Smooth muscle cell (in vitro differentiated cells): Measurements from ENCODE around the gene ALG6. TPM values are rescaled to one million over a fixed set of nuclear protein-coding genes. Genes with fewer than 3 reads are reported as not detected.

Experiments used
- DNase-seq: peaks from one replicate; lab custom pipeline; 2025; ENCODE audit not compliant: unreplicated experiment; lab: John Stamatoyannopoulos, UW
- H2AFZ ChIP-seq: fragments of 200-600 bp; sonication (generic); 2 replicates; pipeline ENCODE4 v1.6.0; 2016; ENCODE audit warnings: antibody characterized with exemption, low read depth, mild to moderate bottlenecking
- H3F3A ChIP-seq: fragments of 200-600 bp; sonication (generic); 2 replicates; pipeline ENCODE4 v1.6.0; 2017; ENCODE audit warnings: antibody characterized with exemption, low read depth
- H3K27ac ChIP-seq: fragments of 200-600 bp; sonication (generic); 2 replicates; pipeline ENCODE4 v1.5.1; 2016; ENCODE audit warnings: low read depth, mild to moderate bottlenecking
- H3K27me3 ChIP-seq: fragments of 200-600 bp; sonication (generic); 2 replicates; pipeline ENCODE4 v1.6.1; 2016; ENCODE audit warnings: low read depth, mild to moderate bottlenecking
- H3K36me3 ChIP-seq: fragments of 200-600 bp; sonication (generic); 2 replicates; pipeline ENCODE4 v1.5.1; 2016; ENCODE audit warnings: low read depth
- H3K4me1 ChIP-seq: fragments of 200-600 bp; sonication (generic); 2 replicates; pipeline ENCODE4 v1.5.1; 2016; ENCODE audit warnings: low read depth
- H3K4me2 ChIP-seq: fragments of 200-600 bp; sonication (generic); 2 replicates; pipeline ENCODE4 v1.6.0; 2016; ENCODE audit warnings: mild to moderate bottlenecking
- H3K4me3 ChIP-seq: fragments of 200-600 bp; sonication (generic); 2 replicates; pipeline ENCODE4 v1.5.1; 2016; ENCODE audit warnings: mild to moderate bottlenecking
- H3K79me2 ChIP-seq: fragments of 200-600 bp; sonication (generic); 2 replicates; pipeline ENCODE4 v1.6.0; 2016; ENCODE audit warnings: low read depth, mild to moderate bottlenecking
- H3K9ac ChIP-seq: fragments of 200-600 bp; sonication (generic); 2 replicates; pipeline ENCODE4 v1.6.0; 2016; ENCODE audit warnings: low read depth
- H3K9me3 ChIP-seq: fragments of 200-600 bp; sonication (generic); replicated peaks from 2 replicates; pipeline ENCODE4 v1.5.1; 2016; ENCODE audit warnings: low read depth
- H4K20me1 ChIP-seq: fragments of 200-600 bp; sonication (generic); 2 replicates; pipeline ENCODE4 v1.6.0; 2016; ENCODE audit warnings: low read depth
- WGBS: methylation state at CpG from one replicate; pipeline ENCODE4 v1.1.7; 2016; ENCODE audit warnings: low lambda C conversion rate; 5-methylcytosine and 5-hydroxymethylcytosine counted together
- polyA plus RNA-seq: library from polyadenylated mRNA; unstranded; fragments of >200 nt; fragmentation: Nextera tagmentation; extraction: Ambion mirVana; gene quantifications from 2 replicates; pipeline ENCODE4 v1.2.1, GENCODE V29; 2016
- total RNA-seq: library from RNA; depleted of rRNA; stranded (reverse); fragments of >200 nt; gene quantifications from 2 replicates; pipeline ENCODE4 v1.2.3, GENCODE V29; 2014
- TF ChIP-seq, protein P1 (sequence below): fragments of 200-600 bp; sonication (generic); IDR thresholded peaks from 2 replicates; pipeline ENCODE4 v1.5.1; 2017; ENCODE audit warnings: borderline replicate concordance, mild to moderate bottlenecking, antibody characterized with exemption; ENCODE audit not compliant: insufficient read depth, poor library complexity, severe bottlenecking

Gene ALG6
- total and polyA plus RNA-seq, 2 experiments from 2014 or later, result 11.9 to 20.6 TPM

DNA sequence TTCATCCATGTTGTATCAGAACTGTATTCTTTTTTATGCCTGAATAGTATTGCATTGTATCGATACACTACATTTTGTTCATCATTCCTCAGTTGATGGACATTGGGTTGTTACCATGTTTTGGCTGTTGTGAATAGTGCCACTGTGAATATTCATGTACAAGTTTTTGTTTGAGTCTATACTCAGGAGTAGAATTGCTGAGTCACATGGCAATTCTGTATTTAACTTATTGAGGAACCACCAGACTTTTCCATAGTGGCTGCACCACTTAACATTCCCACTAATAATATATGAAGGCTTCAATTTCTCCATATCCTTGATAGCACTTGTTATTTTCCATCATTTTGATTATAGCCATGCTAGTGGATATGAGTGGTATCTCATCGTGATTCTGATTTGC is 56.2 kb downstream of the ALG6 start:
- TF ChIP-seq, protein P1, sequence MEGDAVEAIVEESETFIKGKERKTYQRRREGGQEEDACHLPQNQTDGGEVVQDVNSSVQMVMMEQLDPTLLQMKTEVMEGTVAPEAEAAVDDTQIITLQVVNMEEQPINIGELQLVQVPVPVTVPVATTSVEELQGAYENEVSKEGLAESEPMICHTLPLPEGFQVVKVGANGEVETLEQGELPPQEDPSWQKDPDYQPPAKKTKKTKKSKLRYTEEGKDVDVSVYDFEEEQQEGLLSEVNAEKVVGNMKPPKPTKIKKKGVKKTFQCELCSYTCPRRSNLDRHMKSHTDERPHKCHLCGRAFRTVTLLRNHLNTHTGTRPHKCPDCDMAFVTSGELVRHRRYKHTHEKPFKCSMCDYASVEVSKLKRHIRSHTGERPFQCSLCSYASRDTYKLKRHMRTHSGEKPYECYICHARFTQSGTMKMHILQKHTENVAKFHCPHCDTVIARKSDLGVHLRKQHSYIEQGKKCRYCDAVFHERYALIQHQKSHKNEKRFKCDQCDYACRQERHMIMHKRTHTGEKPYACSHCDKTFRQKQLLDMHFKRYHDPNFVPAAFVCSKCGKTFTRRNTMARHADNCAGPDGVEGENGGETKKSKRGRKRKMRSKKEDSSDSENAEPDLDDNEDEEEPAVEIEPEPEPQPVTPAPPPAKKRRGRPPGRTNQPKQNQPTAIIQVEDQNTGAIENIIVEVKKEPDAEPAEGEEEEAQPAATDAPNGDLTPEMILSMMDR, result no peak
- H2AFZ ChIP-seq, result no peak overlapping the region
- no peaks in the 10 kb centered on the region for H4K20me1 ChIP-seq
- no peak overlapping the region for H3K27ac ChIP-seq
- no peak overlapping the region for H3K4me2 ChIP-seq
- H3K4me1 ChIP-seq, result no peaks in the 10 kb centered on the region
- WGBS, result 92% methylated on average over 2 of the region's 2 CpGs
- no peaks in the 10 kb centered on the region for H3K36me3 ChIP-seq
- H3K79me2 ChIP-seq, result no peaks in the 10 kb centered on the region
- no peaks in the 10 kb centered on the region for H3K9me3 ChIP-seq
- H3K9ac ChIP-seq, result no peak overlapping the region
- no peak for DNase-seq
- H3K4me3 ChIP-seq, result no peak overlapping the region
- H3K27me3 ChIP-seq, result no peaks in the 10 kb centered on the region
- no peaks in the 10 kb centered on the region for H3F3A ChIP-seq

- TF ChIP-seq, protein P1, result no peak
- no peak overlapping the region for H3K4me3 ChIP-seq
- no peak overlapping the region for H3K27ac ChIP-seq
- H3K36me3 ChIP-seq, result peaks cover 14% of the 10 kb centered on the region
- DNase-seq, result no peak
- H3K9me3 ChIP-seq, result no peaks in the 10 kb centered on the region
- no peaks in the 10 kb centered on the region for H4K20me1 ChIP-seq
- H3K27me3 ChIP-seq, result no peaks in the 10 kb centered on the region
- H2AFZ ChIP-seq, result no peak overlapping the region
- no peak overlapping the region for H3K4me2 ChIP-seq
- no peaks in the 10 kb centered on the region for H3K79me2 ChIP-seq
- H3F3A ChIP-seq, result no peaks in the 10 kb centered on the region
- no peaks in the 10 kb centered on the region for H3K4me1 ChIP-seq
- no peak overlapping the region for H3K9ac ChIP-seq
Observed at GRCh38 chr1:63428815-63429214, 61.4 kb downstream of the ALG6 start.

DNA sequence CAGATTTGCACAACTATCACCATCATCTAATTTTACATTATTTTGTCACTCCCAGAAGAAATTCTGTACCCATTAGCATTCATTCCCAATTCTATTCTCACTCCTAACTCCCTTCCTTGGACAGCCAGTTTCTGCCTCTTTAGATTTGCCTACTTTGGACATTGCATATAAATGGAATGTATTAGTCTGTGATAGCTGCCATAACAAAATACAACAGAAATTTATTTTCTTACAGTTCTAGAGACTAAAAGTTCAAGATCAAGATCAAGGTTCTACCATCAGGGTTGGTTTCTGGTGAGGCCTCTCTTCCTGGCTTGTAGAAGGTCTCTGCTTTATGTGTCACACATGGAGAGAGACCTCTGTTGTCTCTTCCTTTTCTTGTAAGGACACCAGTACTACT is 61.9 kb downstream of the ALG6 start:
- TF ChIP-seq, protein P1, result no peak
- DNase-seq, result no peak
- no peaks in the 10 kb centered on the region for H3F3A ChIP-seq

GRCh38 chr1:63435161-63435560 is 67.7 kb downstream of the ALG6 start:
- Histone ChIP-seq H4K20me1 (no peaks in the 10 kb centered on the region), H3K4me3 (no peak overlapping the region), H3K9ac (no peak overlapping the region), H3K4me2 (no peak overlapping the region), H3K79me2 (no peaks in the 10 kb centered on the region), H3K27ac (no peak overlapping the region), H3K36me3 (peaks cover 5% of the 10 kb centered on the region), H3K27me3 (no peaks in the 10 kb centered on the region), H3K9me3 (no peaks in the 10 kb centered on the region), H3F3A (no peaks in the 10 kb centered on the region), H3K4me1 (no peaks in the 10 kb centered on the region), H2AFZ (no peak overlapping the region)
- no peak for DNase-seq
- 87% methylated on average over 4 of the region's 4 CpGs for WGBS
- TF ChIP-seq, protein P1, result no peak

More for the DNA sequence above, 61.9 kb downstream of the ALG6 start:
- Histone ChIP-seq H3K4me2 (no peak overlapping the region), H3K79me2 (no peaks in the 10 kb centered on the region), H3K9me3 (no peaks in the 10 kb centered on the region), H3K4me1 (no peaks in the 10 kb centered on the region), H3K27me3 (no peaks in the 10 kb centered on the region), H3K36me3 (peaks cover 14% of the 10 kb centered on the region), H3K4me3 (no peak overlapping the region), H4K20me1 (no peaks in the 10 kb centered on the region), H3K27ac (no peak overlapping the region), H3K9ac (no peak overlapping the region), H2AFZ (no peak overlapping the region)
